Stimulated activated effector memory CD8-positive, alpha-beta T cell treated with anti-CD3 and anti-CD28 coated beads, Interleukin-12 subunit alpha, Interleukin-12 subunit beta, amount 100 ng/mL, for 72 hours (primary cell): ENCODE measurements around the gene PLA2G2F.

ENCODE experiments used
- ATAC-seq: fragments of 150-1000 bp; cut with Tn5 transposase; 2 replicates; pipeline ENCODE4 v1.10.0; 2021
- DNase-seq, 2 donors: peaks; one replicate each; pipeline ENCODE4 v3.0.0; 2021 to 2022; ENCODE audit warnings: low spot score in 2 of 2
- H3K27ac Mint-ChIP-seq: one replicate; pipeline ENCODE4 v1.8.0; 2022; ENCODE audit warnings: mild to moderate bottlenecking, mixed read lengths
- H3K36me3 Mint-ChIP-seq: one replicate; pipeline ENCODE4 v1.8.0; 2022; ENCODE audit warnings: mild to moderate bottlenecking, mixed read lengths
- H3K4me1 Mint-ChIP-seq: one replicate; pipeline ENCODE4 v1.8.0; 2022; ENCODE audit warnings: mixed read lengths
- H3K4me3 Mint-ChIP-seq: one replicate; pipeline ENCODE4 v1.8.0; 2022; ENCODE audit warnings: mild to moderate bottlenecking, mixed read lengths
- H3K9me3 Mint-ChIP-seq: one replicate; pipeline ENCODE4 v1.8.0; 2022; ENCODE audit warnings: mixed read lengths

PLA2G2F gene

GRCh38 chr1:20147846-20148570, 8.9 kb downstream of the PLA2G2F start:
- no peak for ATAC-seq
- H3K4me1 Mint-ChIP-seq: peaks cover 9% of the 10 kb centered on the region
- no peak overlapping the region for H3K27ac Mint-ChIP-seq
- no peaks in the 10 kb centered on the region for H3K9me3 Mint-ChIP-seq
- no peak overlapping the region for H3K4me3 Mint-ChIP-seq
- H3K36me3 Mint-ChIP-seq: no peaks in the 10 kb centered on the region
- no peak for DNase-seq

GRCh38 chr1:20148571-20149500, 9.7 kb downstream of the PLA2G2F start:
- no peak for ATAC-seq

DNA sequence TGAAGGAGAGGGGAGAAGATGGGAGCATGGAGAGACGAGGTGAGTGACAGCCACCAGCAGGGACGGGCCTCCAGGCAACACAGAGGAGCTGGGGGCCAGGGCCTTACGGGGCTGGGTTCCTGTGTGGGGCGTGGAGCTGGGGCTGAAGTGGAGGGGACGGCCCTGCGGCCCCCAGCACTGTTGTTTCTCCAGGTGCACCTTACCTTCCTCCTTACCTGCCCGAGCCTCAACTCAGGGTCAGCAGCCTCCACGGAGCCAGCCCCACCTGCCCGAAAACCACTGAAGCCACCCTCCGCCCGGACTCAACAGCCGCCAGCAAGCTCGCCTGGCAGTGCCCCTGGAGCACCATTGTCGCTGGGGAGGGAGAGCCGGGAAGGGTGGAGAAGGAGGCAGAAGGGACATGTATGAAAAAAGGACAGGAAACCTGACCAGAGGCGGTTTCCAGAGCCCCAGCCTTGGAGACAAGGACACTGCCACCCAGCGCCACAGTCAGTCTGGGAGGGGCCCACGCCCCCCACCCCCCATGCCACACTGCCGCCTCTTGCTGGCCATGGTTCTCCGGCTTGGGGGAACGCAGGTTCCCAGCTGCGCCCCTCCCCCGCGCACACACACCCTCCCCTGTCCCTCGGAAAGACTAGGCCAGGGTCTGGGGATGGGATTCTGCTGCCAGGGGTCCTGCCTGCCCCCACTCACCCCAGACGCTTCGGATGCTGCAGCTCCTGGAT, 10.6 kb downstream of the PLA2G2F start:
- DNase-seq (no peak), ATAC-seq (no peak)
- Mint-ChIP-seq H3K4me1 (peaks cover 16% of the 10 kb centered on the region), H3K9me3 (no peaks in the 10 kb centered on the region), H3K27ac (no peak overlapping the region), H3K36me3 (no peaks in the 10 kb centered on the region), H3K4me3 (no peak overlapping the region)

More at GRCh38 chr1:20148571-20149500, 9.7 kb downstream of the PLA2G2F start:
- DNase-seq: no peak
- H3K36me3 Mint-ChIP-seq: no peaks in the 10 kb centered on the region
- H3K4me3 Mint-ChIP-seq: no peak overlapping the region
- H3K4me1 Mint-ChIP-seq: peaks cover 9% of the 10 kb centered on the region
- no peaks in the 10 kb centered on the region for H3K9me3 Mint-ChIP-seq
- no peak overlapping the region for H3K27ac Mint-ChIP-seq

DNA sequence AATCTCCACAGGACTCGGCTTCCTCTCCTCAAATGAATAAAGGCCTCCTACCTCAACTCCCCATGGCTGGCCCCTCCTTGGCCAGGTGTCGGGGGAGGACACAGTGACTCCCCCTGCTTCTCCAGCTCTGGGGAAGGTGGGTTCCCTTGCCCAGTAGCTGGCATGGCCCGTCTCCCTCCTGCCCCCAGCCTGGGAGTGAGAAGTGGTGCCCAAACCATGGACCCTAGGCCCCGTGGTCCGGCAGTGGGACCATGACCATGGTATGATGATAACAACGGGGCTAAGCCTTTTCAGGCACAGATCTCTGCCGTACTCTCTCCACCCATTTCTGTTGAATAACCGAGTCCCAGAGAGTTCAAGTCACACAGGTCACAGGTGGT, 11.2 kb downstream of the PLA2G2F start:
- DNase-seq: no peak
- no peak for ATAC-seq
- H3K9me3 Mint-ChIP-seq: no peaks in the 10 kb centered on the region
- H3K4me3 Mint-ChIP-seq: no peak overlapping the region
- H3K27ac Mint-ChIP-seq: no peak overlapping the region
- no peaks in the 10 kb centered on the region for H3K36me3 Mint-ChIP-seq
- H3K4me1 Mint-ChIP-seq: peaks cover 20% of the 10 kb centered on the region

DNA sequence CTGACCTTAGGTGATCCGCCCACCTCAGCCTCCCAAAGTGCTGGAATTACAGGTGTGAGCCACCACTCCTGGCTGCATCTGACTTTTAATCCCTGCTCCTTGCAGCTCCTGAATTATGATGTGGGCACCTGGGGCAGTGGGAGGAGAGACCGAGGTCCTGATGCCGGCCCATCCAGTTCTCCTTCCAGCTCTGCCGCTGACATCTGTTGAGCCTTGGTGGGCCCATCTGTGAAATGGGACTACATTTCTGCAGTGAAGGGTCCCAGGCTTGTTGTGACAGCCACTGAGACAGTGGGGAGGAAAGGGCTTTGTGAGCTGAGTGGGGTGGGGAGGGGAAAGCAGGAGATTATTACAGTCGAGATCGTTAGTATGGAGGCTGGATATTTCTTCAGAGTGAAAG, 11.8 kb downstream of the PLA2G2F start:
- DNase-seq (no peak), ATAC-seq (no peak)
- Mint-ChIP-seq H3K27ac (no peak overlapping the region), H3K4me1 (peaks cover 20% of the 10 kb centered on the region), H3K4me3 (no peak overlapping the region), H3K36me3 (no peaks in the 10 kb centered on the region), H3K9me3 (no peaks in the 10 kb centered on the region)

DNA sequence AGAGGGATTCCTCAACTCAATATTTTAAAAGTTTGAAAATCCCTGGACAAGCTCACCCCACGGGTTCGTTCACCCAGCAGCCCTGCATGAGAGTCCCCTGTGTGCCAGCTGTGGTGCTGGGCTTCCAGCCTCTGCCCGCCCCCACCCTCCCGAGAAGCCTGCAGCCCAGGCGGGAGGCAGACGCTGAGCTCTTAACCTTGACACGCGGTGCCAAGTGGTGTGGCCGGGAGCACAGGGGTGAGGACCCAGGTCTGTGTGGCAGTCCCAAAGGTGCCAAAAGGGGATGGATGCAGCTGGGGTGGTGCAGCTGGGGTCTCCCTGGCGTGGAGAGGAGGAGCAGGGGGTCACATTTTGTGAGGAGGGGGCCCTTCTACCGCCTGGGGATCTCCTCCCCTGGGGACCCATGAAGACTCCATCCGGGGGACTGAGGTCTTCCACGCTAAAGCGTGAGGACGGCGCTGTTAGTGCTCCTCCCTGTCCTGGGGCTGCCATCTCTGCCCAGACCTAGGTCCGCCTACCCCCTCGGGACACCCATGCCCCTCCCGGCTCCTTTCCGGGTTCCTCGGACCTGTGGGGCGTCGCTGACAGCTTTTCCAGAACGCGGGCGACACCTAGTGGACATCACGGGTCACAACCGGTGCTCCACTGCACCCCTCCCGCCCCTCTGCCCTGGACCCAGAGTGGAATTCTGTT, 12.9 kb downstream of the PLA2G2F start:
- H3K27ac Mint-ChIP-seq: peak overlapping the region; percentile 81

DNA sequence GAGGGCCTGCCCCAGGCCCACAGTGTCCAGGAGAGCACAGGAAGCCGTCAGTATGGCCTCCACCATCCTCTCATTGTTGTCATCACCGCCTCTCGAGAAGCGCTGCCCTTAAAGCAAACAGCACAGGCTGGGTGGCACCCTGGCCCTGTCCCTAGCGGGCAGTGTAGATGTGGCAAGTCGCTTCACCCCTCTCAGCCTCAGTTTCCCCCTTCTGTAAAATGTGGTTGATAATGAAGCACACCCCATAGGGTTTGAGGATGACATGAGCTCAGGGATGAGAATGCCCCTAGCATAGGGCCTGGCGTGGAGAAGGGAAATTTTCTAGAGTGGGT, 13.4 kb downstream of the PLA2G2F start:
- H3K4me1 Mint-ChIP-seq: peaks cover 20% of the 10 kb centered on the region
- ATAC-seq (peak; percentile 22), DNase-seq (no peak)
- H3K36me3 Mint-ChIP-seq: no peaks in the 10 kb centered on the region
- peak overlapping the region; percentile 81 for H3K27ac Mint-ChIP-seq
- H3K4me3 Mint-ChIP-seq: peak overlapping the region; percentile 72
- no peaks in the 10 kb centered on the region for H3K9me3 Mint-ChIP-seq

More for the DNA sequence above, 12.9 kb downstream of the PLA2G2F start:
- Mint-ChIP-seq H3K9me3 (no peaks in the 10 kb centered on the region), H3K36me3 (no peaks in the 10 kb centered on the region), H3K4me3 (peak overlapping the region; percentile 72), H3K4me1 (peaks cover 20% of the 10 kb centered on the region)
- ATAC-seq (peak; percentile 85), DNase-seq (peak; percentile 82 to 87)

DNA sequence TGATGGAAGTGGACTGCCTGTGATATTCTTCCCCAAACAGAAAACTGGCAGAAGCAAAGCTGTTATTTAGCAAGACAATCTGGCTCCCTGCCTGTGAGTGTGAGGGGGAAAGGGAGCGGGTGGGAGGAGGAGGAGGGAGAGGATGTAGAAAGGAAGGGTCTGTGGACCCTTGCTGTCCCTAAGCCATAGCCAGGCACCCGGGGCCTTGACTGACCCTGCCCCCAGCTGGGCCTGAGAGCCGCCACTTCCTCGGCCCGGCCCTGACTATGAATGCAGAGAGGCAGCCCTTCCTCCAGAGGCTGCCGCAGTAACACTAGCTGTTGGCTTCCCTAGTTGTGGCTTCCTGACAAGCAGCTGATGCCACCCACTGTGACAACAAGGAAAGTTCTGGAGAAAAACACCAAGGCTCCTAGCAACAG, 13.9 kb downstream of the PLA2G2F start:
- Mint-ChIP-seq H3K9me3 (no peaks in the 10 kb centered on the region), H3K27ac (no peak overlapping the region), H3K4me3 (no peak overlapping the region), H3K4me1 (peaks cover 20% of the 10 kb centered on the region), H3K36me3 (no peaks in the 10 kb centered on the region)
- no peak for DNase-seq
- no peak for ATAC-seq

DNA sequence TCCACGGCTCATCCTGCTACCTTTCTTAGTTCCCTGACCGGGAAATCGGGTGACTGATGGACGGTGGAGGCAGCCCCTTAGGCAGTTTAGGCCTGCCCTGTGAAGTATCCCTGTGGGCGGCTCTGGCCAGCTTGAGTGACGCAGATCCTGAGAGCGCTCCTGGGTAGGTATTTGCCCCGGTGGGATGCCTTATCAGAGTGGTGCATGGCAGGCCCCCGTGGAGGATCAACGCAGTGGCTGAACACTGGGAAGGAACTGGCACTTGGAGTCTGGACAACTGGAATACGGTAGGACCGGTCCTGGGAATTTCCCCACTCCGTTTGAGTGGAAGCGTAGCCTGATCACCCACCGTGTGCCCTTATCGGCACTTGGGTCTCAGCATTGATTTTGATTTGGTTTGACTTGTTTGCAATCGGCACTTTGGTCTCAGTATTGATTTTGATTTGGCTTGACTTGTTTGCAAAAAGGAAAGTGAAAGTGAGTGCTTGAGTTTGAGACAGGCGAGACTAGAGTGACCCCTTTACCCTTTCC, 15.2 kb downstream of the PLA2G2F start:
- Mint-ChIP-seq H3K4me1 (peaks cover 20% of the 10 kb centered on the region), H3K4me3 (peak overlapping the region; percentile 6), H3K9me3 (peaks cover 3% of the 10 kb centered on the region), H3K36me3 (no peaks in the 10 kb centered on the region), H3K27ac (peak overlapping the region; percentile 55)
- DNase-seq (no peak), ATAC-seq (no peak)

DNA sequence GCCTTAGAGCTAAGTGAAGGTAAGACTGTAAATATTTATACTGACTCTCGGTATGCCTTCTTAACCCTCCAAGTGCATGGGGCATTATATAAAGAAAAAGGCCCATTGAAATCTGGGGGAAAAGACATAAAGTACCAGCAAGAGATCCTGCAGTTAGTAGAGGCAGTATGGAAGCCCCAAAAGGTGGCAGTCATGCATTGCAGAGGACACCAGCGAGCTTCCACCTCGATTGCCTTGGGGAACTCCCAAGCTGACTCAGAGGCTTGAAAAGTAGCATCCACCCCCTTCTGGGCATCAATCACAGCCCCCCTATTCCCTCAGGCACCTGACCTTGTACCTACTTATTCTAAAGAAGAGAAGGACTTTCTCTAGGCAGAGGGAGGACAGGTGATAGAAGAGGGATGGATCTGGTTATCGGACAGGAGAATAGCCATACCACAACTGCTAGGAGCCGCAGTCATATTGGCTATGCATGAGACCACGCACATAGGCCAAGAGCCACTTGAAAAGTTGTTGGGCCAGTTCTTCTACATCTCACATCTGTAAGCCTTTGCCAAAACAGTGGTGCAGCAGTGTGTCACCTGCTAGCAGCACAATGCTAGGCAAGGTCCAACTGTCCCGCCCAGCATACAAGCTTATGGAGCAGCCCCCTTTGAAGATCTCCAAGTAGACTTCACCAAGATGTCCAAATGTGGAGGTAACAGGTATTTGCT, 19.4 kb downstream of the PLA2G2F start:
- H3K4me1 Mint-ChIP-seq: peaks cover 11% of the 10 kb centered on the region
- no peak overlapping the region for H3K27ac Mint-ChIP-seq
- no peak for DNase-seq
- H3K36me3 Mint-ChIP-seq: no peaks in the 10 kb centered on the region
- H3K4me3 Mint-ChIP-seq: no peak overlapping the region
- ATAC-seq: no peak
- H3K9me3 Mint-ChIP-seq: peaks cover 14% of the 10 kb centered on the region

DNA sequence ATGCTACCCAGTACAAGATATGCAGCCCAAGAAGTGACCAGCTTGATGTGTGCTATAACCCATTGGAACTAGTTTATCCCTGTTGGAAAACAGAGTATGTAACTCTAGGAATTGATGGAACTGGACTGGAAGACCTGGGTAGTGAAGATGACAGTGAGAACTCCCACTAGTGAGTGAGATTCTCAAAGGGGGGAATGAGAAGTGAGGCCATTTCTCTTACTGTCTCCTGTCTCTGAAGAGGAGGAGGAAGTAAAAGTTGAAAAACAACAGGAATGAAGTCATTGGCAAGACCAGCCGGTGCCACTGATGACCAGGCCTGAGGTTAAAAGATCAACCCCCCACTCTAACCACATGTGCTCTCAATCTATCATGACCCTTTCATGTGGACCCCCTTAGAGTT, 20.9 kb downstream of the PLA2G2F start:
- no peak overlapping the region for H3K4me3 Mint-ChIP-seq
- DNase-seq (no peak), ATAC-seq (no peak)
- H3K27ac Mint-ChIP-seq: no peak overlapping the region
- H3K36me3 Mint-ChIP-seq: no peaks in the 10 kb centered on the region
- H3K4me1 Mint-ChIP-seq: peaks cover under 1% of the 10 kb centered on the region
- H3K9me3 Mint-ChIP-seq: peaks cover 17% of the 10 kb centered on the region

- no peak overlapping the region for H3K27ac Mint-ChIP-seq
- no peaks in the 10 kb centered on the region for H3K4me1 Mint-ChIP-seq
- DNase-seq (no peak), ATAC-seq (no peak)
- H3K36me3 Mint-ChIP-seq: no peaks in the 10 kb centered on the region
- H3K4me3 Mint-ChIP-seq: no peak overlapping the region
- H3K9me3 Mint-ChIP-seq: peaks cover 18% of the 10 kb centered on the region
Observed at GRCh38 chr1:20164694-20165202, 25.6 kb downstream of the PLA2G2F start.

- Mint-ChIP-seq H3K4me1 (no peaks in the 10 kb centered on the region), H3K4me3 (no peak overlapping the region), H3K9me3 (peaks cover 16% of the 10 kb centered on the region), H3K27ac (no peak overlapping the region), H3K36me3 (no peaks in the 10 kb centered on the region)
- ATAC-seq: no peak
- no peak for DNase-seq
Observed at GRCh38 chr1:20165522-20165951, 26.4 kb downstream of the PLA2G2F start.

- H3K27ac Mint-ChIP-seq: no peak overlapping the region
- peaks cover 16% of the 10 kb centered on the region for H3K9me3 Mint-ChIP-seq
- DNase-seq (no peak), ATAC-seq (no peak)
- H3K4me1 Mint-ChIP-seq: peaks cover 2% of the 10 kb centered on the region
- no peak overlapping the region for H3K4me3 Mint-ChIP-seq
- H3K36me3 Mint-ChIP-seq: no peaks in the 10 kb centered on the region
Observed at GRCh38 chr1:20166051-20166450, 26.9 kb downstream of the PLA2G2F start.
